GM19238 (cell line): ENCODE results near the gene GARS1.
"Not testable (repeated sequence)": the region's sequence is repeated elsewhere in the genome, so short reads cannot be mapped to it uniquely, and the experiment has no call there.

Source experiments
- DNase-seq: peaks from one replicate; pipeline ENCODE4 v3.0.0; 2011; ENCODE audit warnings: low spot score; ENCODE audit not compliant: insufficient read length

GARS1 gene

DNA sequence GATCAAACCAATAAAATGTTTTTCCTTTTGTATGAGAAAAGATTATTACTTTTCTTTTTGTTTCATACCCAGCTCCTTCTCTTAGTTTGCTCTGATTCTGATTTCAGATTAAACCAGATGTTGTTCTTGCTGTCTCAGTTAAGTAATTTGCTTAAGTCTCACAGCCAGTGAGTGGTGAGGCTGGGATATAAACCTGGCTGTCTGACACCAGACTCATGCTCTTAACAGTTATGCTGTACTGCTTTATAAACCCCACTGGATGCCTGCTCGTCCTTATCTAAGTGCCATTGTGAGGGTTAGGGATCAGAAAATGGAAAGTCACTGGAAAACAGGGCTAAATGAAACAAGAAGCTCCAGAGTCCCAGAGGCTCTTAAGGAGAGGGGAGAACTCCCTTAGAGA lies 24.3 kb downstream of the GARS1 start:
- DNase-seq: no peak

DNA sequence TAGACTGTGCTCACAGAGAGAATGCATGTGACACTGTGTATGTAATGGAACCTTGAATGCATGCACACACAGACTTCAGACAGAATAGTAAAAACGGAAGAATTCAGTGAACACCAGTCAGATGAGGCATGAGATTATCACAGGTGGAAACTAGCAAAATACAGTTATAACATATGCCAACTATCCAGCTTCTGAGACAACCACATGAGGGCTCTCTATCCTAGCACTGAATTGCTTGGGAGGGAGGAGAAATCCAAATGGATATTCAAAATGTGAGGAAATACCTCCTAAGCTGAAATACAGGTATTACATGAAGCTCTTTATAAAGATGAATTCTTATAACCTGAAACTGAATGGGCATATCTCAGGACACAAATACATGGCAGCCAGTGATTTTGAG lies 30.6 kb downstream of the GARS1 start:
- no peak for DNase-seq

GRCh38 chr7:30627026-30627425 lies 32.3 kb downstream of the GARS1 start:
- DNase-seq: no peak

DNA sequence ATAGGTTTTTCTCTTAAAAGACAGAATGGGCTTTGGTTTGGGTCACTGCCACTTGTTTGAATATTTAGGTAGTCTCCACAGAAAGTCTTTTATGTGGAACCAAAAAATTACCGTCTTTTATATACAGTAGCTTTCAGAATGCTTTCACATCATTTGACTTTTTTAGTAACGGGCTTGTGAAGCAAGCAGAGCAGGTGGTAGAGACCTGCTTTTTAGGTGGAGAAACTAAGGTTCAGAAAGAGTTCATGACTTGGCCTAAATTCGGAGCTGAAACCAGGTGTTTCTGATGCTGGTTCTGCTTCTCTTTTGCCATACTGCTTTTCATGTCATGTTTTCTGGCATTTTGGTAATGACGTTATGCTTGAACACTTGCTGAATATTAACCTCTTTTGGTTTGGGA lies 36.3 kb downstream of the GARS1 start:
- DNase-seq: no peak

DNA sequence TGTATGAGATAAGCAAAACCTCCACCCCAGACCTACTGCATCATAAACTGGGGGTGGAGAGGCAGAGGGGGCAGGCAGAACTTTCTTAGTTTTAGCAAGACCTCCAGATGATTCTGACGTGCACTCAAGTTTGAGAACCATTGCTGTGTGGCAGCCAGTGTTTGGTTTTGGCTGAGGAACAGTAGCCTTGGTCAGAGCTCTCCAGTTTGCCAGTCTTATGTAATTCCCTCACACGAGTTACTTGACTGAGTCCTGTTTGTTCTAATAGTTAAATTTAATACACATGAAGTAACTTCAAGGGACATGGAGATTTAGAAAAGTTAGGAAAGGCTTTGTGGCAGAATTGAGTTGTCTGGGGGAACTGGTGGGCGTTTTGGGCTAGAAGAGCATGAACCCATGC lies 38.5 kb downstream of the GARS1 start:
- DNase-seq: no peak

DNA sequence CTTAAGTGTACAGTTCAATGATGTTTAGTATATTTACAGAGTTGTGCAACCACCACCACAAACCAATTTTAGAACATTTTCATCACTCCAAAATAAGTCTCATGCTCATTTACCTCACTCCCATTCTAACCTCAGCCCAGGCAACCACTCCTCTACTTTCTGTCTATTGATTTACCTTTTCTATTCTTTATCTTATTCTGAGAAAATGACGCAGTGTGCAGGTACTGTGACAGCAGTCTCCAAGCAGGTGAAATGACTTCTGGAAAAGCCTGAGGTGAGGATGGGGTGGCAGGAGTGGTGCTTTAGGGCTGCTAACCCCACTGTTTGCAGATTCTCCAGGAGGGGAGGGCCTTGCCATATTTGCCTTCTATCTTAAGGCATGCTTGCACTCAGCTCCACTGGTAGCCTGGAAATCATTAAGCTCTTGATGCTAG lies 39.5 kb downstream of the GARS1 start:
- DNase-seq: no peak

DNA sequence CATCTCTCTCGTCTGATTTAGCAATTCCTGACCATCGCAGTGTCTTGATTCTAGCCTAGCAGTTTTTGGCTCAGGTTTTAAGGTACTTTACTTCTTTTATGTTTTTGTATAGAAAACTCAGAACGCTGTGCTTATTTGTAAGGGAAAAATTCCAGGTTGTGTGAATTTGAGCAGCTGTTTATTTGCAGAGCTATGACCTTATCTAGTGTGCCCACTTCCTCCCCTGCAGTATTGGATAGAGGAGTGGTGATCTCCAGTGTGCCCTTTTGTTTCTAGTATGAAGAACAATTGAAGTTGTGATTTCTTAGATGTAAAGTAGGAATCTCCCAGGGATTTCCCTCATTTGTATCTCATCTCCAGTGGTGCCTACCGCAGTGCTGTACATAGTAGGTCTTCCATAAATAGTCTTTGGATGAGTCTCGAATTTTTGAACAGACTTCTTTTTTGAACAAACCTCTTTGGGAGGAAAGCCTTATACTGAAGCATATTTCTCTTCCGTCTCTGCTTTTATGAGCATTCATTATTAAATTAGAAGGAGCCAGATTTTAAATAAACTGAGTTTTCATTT lies 40.0 kb downstream of the GARS1 start:
- DNase-seq: no peak

DNA sequence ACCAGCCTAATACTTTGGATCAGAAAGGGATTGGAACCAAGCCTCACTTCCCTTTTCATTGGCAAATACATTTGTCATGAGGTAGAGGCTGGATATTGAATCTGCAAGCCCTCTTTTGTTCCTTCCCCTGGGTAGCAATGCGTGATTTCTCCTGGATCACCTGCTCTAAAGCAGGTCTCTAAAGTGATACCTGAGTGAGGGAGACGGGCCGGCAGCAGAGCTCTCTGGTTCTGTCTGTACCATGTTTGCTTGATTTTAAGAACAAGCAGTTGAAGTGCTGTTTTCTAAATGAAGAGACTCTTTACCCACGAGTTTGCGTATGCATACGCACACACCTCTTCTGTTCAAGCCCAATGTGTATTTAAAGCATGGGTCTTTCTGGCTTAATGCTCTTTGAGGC lies 41.1 kb downstream of the GARS1 start:
- DNase-seq: no peak

GRCh38 chr7:30642322-30642721 lies 47.6 kb downstream of the GARS1 start:
- DNase-seq: not testable (repeated sequence)

GRCh38 chr7:30642789-30643188 lies 48.1 kb downstream of the GARS1 start:
- DNase-seq: no peak

- DNase-seq: no peak
These were observed 49.7 kb downstream of the GARS1 start for GRCh38 chr7:30644286-30644955.

DNA sequence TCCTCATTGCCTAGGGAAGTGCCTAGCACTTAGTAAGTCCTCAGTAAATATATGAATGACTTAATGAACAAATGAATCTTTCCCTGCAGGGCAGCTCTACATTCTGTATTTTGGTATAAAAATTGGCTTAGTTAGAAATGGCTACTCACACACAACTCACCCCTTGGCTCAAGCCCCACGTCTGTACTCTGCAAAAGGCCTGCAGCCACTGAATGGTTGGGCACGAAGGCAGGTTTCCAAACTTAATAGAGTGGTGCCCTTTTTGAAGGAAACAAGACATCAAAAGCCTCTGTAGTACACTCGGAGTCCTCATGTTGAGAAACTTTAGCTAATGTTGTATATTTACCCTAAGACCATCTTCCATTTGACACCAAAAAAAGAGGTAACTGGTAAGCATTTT lies 51.0 kb downstream of the GARS1 start:
- no peak for DNase-seq

DNA sequence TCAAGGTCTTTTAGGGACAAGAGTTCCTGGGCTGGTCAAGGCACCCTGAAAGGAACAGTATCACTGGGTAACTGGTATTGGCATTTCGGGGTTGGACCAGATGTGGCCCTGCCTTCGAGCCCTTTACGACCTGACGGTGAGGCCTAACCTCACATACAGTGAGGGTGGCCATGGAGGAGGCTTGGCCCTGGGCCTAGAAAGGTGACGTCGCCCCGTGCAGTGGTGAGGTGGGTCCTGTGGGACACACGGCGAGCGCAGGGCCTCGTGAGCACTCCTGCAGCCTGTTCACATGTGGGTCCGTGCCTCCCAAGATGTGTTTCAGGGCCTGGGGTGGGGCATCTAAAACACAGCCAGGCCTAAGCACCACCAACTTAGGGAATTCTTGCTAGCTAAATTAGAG lies 51.5 kb downstream of the GARS1 start:
- no peak for DNase-seq

- no peak for DNase-seq
These were observed 53.1 kb downstream of the GARS1 start for GRCh38 chr7:30647589-30648364.

- DNase-seq: no peak
These were observed 54.3 kb downstream of the GARS1 start for GRCh38 chr7:30648744-30649540.

DNA sequence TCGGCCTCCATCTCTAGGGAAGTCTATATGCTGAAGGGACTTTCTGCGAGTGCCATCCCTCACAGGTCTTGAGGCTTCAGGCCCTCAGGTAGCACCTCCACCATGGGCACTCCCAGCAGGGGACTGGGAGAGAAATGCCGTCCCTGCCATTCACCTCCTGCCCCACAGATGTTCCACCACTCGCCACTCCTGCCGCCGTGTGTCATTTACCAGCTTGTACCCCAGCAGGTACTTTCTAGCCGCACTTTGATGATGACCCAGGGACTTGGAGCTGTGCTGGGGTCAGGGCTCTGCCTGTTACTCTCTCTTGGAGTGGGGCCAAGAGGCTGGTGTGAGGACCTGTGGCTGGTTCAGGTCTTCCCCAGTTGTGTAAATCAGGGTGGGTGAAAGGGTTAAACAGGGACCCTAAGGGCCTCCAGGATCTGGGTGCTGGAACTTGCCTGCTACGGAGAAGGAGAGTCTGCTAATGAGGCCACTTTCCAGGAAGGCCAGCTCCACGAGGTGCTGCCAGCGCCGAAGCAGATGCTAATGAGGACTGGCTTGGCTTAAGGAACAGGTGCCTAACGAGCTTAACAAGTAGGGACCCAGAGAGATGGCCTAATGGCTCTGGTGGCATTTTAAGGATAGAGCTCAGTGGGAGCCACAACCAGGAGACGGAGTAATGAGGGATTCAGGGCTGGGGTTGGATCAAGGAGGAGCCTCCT lies 55.2 kb downstream of the GARS1 start:
- no peak for DNase-seq

DNA sequence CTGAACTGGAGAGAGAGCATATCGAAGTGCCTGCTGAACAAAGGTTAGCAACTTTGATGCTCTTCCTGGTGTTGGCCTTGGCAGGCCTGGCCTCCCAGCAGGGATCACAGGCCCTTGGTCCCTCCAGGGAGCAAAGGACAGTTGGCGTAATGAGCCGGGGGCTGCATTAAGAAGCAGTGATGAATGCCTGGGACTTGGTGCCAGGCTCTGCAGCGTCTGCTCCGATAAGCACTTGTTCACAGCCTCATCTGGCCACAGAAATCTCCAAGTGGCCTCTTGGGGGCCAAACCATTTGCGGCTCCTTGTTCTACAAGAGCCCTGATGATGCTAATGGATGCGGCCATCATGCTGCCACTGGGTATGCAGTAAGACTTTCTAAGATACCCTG lies 55.7 kb downstream of the GARS1 start:
- DNase-seq: no peak

DNA sequence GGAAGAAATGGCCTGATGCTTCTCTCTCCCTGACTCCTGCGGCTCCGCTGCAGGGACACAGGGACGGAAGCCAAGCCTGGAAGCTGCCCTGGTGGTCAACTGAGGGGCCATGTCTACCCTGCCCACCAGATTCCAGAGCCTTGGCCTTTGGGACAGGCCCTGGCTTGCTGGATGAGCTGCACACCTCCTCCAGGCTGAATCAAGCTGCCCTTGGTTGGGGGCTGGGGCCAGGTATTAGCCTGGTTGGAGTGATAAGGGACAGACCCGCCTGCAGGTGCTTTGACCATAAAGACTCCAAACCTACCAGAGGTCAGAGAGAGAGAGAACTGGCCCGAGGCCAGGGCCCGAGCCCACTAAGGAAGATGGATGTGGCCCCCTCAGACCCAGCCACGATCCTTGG lies 57.5 kb downstream of the GARS1 start:
- no peak for DNase-seq

DNA sequence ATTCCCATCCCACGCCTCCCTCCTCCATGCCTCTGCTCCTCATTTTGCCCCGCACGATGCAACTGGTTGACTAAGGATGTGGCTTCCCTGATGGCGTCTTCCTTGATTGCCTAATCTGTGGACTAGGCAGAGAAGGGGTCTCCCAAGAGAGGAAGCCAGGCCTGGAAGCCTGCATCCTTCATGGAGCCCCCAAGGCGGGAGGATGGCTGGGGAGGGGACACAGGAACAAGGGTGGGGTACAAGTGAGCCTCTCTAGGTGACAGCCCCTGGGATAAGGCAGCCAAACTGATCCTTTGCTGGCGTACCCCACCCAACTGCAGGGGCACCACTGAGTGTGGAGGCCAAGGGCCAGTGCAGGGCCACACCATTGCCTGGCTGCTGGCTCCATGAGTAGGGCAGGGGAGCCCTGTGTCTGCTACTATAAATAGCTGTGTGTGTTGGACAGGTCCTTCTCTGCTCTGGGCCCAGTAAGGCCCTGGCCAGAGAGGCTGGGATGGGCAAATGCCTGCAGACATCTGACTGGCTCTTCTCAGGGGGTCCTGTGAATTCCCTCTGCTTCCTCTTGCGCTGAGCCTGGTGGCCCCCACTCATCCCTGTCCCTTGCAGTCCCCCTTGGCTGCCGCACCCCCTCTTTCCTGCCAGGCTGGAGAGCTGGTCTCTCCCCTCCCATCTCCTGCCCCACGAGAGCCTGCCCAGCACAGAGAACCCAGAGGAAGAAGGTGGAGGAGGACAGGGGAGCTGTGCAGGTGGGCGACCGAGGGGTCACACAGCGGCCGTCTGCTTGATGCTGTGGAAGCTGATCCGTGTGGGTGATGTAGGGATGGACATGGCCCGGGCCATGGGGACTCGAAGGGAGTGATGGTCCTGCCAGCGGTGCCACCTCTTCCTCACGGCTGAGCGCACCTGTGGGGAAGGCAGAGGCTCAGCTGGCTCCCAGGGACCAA lies 58.3 kb downstream of the GARS1 start:
- no peak for DNase-seq
